Liver (tissue), 3 donors: ENCODE measurements around the gene HPCAL1.

Source experiments
- RAD21 ChIP-seq, 2 donors: IDR thresholded peaks; 2 replicates each; pipeline ENCODE4 v1.6.1; 2016; ENCODE audit warnings: antibody characterized with exemption in 2 of 2, mild to moderate bottlenecking in 2 of 2
- TF ChIP-seq, protein P1 (sequence below): fragments of 150-350 bp; IDR thresholded peaks from 2 replicates; pipeline ENCODE4 v1.5.1; 2017; ENCODE audit warnings: improper control_type of control experiment, low read depth, low read length; ENCODE audit not compliant: missing input control
- donor health status: healthy.
- donor health status: healthy.

DNA sequence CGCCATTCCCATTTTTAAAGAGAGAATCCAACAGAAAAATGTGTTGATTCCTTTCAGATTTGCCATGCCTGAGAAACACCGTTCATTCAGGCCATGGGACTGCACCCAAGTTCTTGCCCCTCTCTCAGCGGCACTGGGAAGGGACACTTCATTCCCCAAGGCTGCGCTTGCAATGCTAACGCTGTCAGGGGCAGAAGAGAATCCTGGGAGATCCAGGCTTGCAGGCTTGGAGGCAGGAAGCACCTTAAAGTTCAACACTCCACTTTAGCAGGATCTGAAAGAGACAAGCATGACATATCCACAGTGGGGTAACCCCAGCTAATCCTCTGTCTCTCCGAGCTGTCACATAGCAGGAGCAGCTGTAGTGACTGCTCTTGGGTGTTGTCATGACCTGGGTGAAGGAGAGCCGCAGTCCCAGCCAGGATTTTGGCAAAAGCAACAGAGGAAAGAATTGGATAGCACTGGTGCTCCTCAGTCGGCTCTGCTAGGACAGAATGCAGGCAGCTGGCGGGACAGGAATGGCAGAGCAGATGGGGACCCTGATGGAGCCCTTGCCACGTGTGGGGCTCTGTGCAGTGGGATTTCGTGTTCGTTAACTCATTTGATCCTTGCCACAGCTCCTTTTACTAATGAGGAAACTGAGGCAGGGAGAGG, 167.4 kb downstream of the HPCAL1 start:
- TF ChIP-seq, protein P1, sequence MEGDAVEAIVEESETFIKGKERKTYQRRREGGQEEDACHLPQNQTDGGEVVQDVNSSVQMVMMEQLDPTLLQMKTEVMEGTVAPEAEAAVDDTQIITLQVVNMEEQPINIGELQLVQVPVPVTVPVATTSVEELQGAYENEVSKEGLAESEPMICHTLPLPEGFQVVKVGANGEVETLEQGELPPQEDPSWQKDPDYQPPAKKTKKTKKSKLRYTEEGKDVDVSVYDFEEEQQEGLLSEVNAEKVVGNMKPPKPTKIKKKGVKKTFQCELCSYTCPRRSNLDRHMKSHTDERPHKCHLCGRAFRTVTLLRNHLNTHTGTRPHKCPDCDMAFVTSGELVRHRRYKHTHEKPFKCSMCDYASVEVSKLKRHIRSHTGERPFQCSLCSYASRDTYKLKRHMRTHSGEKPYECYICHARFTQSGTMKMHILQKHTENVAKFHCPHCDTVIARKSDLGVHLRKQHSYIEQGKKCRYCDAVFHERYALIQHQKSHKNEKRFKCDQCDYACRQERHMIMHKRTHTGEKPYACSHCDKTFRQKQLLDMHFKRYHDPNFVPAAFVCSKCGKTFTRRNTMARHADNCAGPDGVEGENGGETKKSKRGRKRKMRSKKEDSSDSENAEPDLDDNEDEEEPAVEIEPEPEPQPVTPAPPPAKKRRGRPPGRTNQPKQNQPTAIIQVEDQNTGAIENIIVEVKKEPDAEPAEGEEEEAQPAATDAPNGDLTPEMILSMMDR: no peak
- no peak for TF ChIP-seq RAD21 (IDR thresholded peaks at IDR 0.05)
